Liver (tissue), 9 donors: ENCODE measurements around the gene STK24. TPM values are rescaled to one million over a fixed set of nuclear protein-coding genes. Genes with fewer than 3 reads are reported as not detected.

Experiments
- DNase-seq: peaks from one replicate; pipeline ENCODE4 v3.0.0-alpha.2; 2017; ENCODE audit warnings: low spot score
- H3K27ac ChIP-seq, 2 donors: one replicate each; pipeline ENCODE4 v1.7.0; 2013; ENCODE audit warnings: inconsistent platforms in 2 of 2, low read length in 2 of 2, control low read depth in 1 of 2, low read depth in 1 of 2, mild to moderate bottlenecking in 1 of 2
- H3K27me3 ChIP-seq, 4 donors: one replicate each; pipeline versions ENCODE4 v1.6.1 to v1.7.0; 2013; ENCODE audit warnings: low read length in 3 of 4, inconsistent platforms in 1 of 4, mild to moderate bottlenecking in 1 of 4, moderate library complexity in 1 of 4; ENCODE audit not compliant: control insufficient read depth in 4 of 4, insufficient read depth in 4 of 4
- H3K36me3 ChIP-seq, 4 donors: one replicate each; pipeline versions ENCODE4 v1.6.1 to v1.7.0; 2013; ENCODE audit warnings: low read length in 3 of 4, mild to moderate bottlenecking in 3 of 4, low read depth in 1 of 4, moderate library complexity in 1 of 4; ENCODE audit not compliant: control insufficient read depth in 4 of 4, insufficient read depth in 3 of 4
- H3K4me1 ChIP-seq, 4 donors: one replicate each; pipeline versions ENCODE4 v1.6.1 to v1.7.0; 2013; ENCODE audit warnings: low read length in 3 of 4, mild to moderate bottlenecking in 3 of 4, moderate library complexity in 1 of 4; ENCODE audit not compliant: control insufficient read depth in 4 of 4, insufficient read depth in 4 of 4
- H3K4me3 ChIP-seq, 3 donors: one replicate each; pipeline versions ENCODE4 v1.6.1 to v1.7.0; 2013; ENCODE audit warnings: low read length in 3 of 3, control low read depth in 1 of 3, low read depth in 1 of 3, mild to moderate bottlenecking in 1 of 3
- H3K9ac ChIP-seq, 2 donors: one replicate each; pipeline ENCODE4 v1.7.0; 2013; ENCODE audit warnings: low read length in 2 of 2, mild to moderate bottlenecking in 2 of 2, moderate library complexity in 2 of 2, control low read depth in 1 of 2, low read depth in 1 of 2
- H3K9me3 ChIP-seq, 4 donors: one replicate each; pipeline versions ENCODE4 v1.6.1 to v1.7.0; 2013; ENCODE audit warnings: low read length in 3 of 4; ENCODE audit not compliant: control insufficient read depth in 4 of 4
- EGR1 ChIP-seq, 2 donors: IDR thresholded peaks; 2 replicates each; pipeline ENCODE4 v1.6.1; 2016 to 2018; ENCODE audit warnings: antibody characterized with exemption in 2 of 2, low read depth in 2 of 2
- FOXA1 ChIP-seq: IDR thresholded peaks from 2 replicates; pipeline ENCODE4 v1.6.1; 2016; ENCODE audit warnings: antibody characterized with exemption
- FOXA2 ChIP-seq: IDR thresholded peaks from 2 replicates; pipeline ENCODE4 v1.6.1; 2016; ENCODE audit warnings: antibody characterized with exemption
- HNF4A ChIP-seq, 2 donors: conservative IDR thresholded peaks; 2 replicates each; pipeline ENCODE4 v1.6.1; 2016; ENCODE audit warnings: antibody characterized with exemption in 2 of 2, mild to moderate bottlenecking in 2 of 2
- HNF4G ChIP-seq: IDR thresholded peaks from 2 replicates; pipeline ENCODE4 v1.6.1; 2016; ENCODE audit warnings: antibody characterized with exemption
- NR2F2 ChIP-seq: IDR thresholded peaks from 2 replicates; pipeline ENCODE4 v1.6.1; 2016; ENCODE audit warnings: antibody characterized with exemption
- RXRA ChIP-seq, 2 donors: IDR thresholded peaks; 2 replicates each; pipeline ENCODE4 v1.6.1; 2017 to 2018; ENCODE audit warnings: antibody characterized with exemption in 2 of 2, mild to moderate bottlenecking in 1 of 2
- YY1 ChIP-seq: IDR thresholded peaks from 2 replicates; pipeline ENCODE4 v1.6.1; 2016; ENCODE audit warnings: antibody characterized with exemption, mild to moderate bottlenecking
- WGBS: extraction: QIAGEN DNeasy Blood & Tissue Kit; methylation state at CpG from one replicate; pipeline ENCODE4 v1.1.7; 2013; 5-methylcytosine and 5-hydroxymethylcytosine counted together
- polyA plus RNA-seq, 2 donors: library from polyadenylated mRNA; stranded (reverse) in 1 of 2; unstranded in 1 of 2; fragments of 200-250 nt in 1 of 2; fragments of >200 nt in 1 of 2; fragmentation: Nextera tagmentation in 1 of 2; extraction: Ambion mirVana in 1 of 2; gene quantifications; one replicate each; pipeline versions ENCODE4 v1.2.1 to v1.2.3, GENCODE V29; 2013 to 2015
- total RNA-seq, 2 donors: library from RNA; depleted of rRNA; stranded (reverse); fragments of >200 nt; gene quantifications; one replicate each; pipeline ENCODE4 v1.2.3, GENCODE V29; 2014
- TF ChIP-seq, protein P1 (sequence below): IDR thresholded peaks from 2 replicates; pipeline ENCODE4 v1.6.1; 2016; ENCODE audit warnings: antibody characterized with exemption, mild to moderate bottlenecking
- TF ChIP-seq, protein P2 (sequence below): fragments of 150-350 bp; IDR thresholded peaks from 2 replicates; pipeline ENCODE4 v1.5.1; 2017; ENCODE audit warnings: improper control_type of control experiment, low read depth, low read length; ENCODE audit not compliant: missing input control
- TF ChIP-seq, protein P3 (sequence below): IDR thresholded peaks from 2 replicates; pipeline ENCODE4 v1.6.1; 2016; ENCODE audit warnings: antibody characterized with exemption
- TF ChIP-seq, protein P4 (sequence below): IDR thresholded peaks from 2 replicates; pipeline ENCODE4 v1.6.1; 2016; ENCODE audit warnings: antibody characterized with exemption
- donor health status: healthy.
- donor health status: healthy.
- donor health status: healthy.
- donor health status: healthy.
- donor health status: healthy.

Gene STK24
- total and polyA plus RNA-seq, 4 donors = 6.4 to 43.3 (median 14.9) TPM

DNA sequence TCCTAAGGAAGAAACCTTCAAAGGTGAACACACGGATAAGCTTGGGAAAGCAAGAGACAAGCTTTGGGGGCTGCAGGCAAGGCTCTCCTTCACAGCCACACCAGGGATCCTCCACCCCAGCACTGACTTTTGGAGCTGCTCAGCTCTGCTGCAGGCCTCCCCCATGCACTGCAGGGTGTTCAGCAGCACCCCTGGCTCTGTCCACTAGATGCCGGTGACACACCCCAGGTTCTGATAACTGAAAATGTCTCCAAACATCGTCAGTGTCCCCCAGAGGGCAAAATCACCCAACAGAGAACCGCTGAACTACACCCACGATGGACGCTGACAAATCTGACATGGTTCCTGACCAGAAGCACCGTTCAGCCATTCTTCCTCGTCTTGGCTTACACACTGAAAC, 90.5 kb downstream of the STK24 start:
- DNase-seq = no peak
- no peak overlapping the region for H3K4me3 ChIP-seq
- no peaks in the 10 kb centered on the region for H3K9me3 ChIP-seq
- H3K9ac ChIP-seq = no peak overlapping the region
- no peaks in the 10 kb centered on the region for H3K27me3 ChIP-seq
- H3K4me1 ChIP-seq = peaks cover 29 to 62% (median 55%) of the 10 kb centered on the region in 4 donors
- WGBS = 95% methylated on average over 8 of the region's 8 CpGs
- no peak for TF ChIP-seq YY1
- no peak for TF ChIP-seq FOXA1
- no peak for TF ChIP-seq EGR1 (IDR thresholded peaks at IDR 0.05; ENCODE audit: low read depth in 2 of 2)
- TF ChIP-seq, protein P1, sequence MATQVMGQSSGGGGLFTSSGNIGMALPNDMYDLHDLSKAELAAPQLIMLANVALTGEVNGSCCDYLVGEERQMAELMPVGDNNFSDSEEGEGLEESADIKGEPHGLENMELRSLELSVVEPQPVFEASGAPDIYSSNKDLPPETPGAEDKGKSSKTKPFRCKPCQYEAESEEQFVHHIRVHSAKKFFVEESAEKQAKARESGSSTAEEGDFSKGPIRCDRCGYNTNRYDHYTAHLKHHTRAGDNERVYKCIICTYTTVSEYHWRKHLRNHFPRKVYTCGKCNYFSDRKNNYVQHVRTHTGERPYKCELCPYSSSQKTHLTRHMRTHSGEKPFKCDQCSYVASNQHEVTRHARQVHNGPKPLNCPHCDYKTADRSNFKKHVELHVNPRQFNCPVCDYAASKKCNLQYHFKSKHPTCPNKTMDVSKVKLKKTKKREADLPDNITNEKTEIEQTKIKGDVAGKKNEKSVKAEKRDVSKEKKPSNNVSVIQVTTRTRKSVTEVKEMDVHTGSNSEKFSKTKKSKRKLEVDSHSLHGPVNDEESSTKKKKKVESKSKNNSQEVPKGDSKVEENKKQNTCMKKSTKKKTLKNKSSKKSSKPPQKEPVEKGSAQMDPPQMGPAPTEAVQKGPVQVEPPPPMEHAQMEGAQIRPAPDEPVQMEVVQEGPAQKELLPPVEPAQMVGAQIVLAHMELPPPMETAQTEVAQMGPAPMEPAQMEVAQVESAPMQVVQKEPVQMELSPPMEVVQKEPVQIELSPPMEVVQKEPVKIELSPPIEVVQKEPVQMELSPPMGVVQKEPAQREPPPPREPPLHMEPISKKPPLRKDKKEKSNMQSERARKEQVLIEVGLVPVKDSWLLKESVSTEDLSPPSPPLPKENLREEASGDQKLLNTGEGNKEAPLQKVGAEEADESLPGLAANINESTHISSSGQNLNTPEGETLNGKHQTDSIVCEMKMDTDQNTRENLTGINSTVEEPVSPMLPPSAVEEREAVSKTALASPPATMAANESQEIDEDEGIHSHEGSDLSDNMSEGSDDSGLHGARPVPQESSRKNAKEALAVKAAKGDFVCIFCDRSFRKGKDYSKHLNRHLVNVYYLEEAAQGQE = no peak
- H3K27ac ChIP-seq = no peak overlapping the region
- no peaks in the 10 kb centered on the region for H3K36me3 ChIP-seq

DNA sequence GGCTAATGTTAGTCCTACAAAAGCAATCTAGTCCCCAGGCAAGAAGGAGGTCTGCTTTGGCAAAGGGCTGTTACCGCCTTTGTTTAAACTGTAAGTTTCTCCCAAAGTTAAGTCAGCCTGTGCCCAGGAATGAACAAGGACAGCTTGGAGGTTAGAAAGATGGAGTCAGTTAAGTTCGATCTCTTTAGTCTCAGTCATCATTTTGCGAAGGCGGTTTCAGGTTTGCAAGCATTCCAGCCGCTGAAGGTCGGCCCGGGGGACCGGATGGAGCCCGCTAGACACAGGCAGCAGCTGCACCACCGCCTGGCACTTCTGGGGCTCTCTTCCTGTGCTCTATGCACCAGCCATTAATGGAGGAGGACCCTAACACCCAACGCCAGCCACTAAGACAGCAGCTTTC, 91.3 kb downstream of the STK24 start:
- H3K9me3 ChIP-seq = no peaks in the 10 kb centered on the region
- H3K27ac ChIP-seq = peak overlapping the region in 1 of 2 donors; percentile 81
- TF ChIP-seq, protein P2, sequence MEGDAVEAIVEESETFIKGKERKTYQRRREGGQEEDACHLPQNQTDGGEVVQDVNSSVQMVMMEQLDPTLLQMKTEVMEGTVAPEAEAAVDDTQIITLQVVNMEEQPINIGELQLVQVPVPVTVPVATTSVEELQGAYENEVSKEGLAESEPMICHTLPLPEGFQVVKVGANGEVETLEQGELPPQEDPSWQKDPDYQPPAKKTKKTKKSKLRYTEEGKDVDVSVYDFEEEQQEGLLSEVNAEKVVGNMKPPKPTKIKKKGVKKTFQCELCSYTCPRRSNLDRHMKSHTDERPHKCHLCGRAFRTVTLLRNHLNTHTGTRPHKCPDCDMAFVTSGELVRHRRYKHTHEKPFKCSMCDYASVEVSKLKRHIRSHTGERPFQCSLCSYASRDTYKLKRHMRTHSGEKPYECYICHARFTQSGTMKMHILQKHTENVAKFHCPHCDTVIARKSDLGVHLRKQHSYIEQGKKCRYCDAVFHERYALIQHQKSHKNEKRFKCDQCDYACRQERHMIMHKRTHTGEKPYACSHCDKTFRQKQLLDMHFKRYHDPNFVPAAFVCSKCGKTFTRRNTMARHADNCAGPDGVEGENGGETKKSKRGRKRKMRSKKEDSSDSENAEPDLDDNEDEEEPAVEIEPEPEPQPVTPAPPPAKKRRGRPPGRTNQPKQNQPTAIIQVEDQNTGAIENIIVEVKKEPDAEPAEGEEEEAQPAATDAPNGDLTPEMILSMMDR = no peak
- no peak for TF ChIP-seq NR2F2
- TF ChIP-seq, protein P3, sequence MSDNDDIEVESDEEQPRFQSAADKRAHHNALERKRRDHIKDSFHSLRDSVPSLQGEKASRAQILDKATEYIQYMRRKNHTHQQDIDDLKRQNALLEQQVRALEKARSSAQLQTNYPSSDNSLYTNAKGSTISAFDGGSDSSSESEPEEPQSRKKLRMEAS = no peak
- TF ChIP-seq YY1 = no peak
- TF ChIP-seq EGR1 (IDR thresholded peaks at IDR 0.05; ENCODE audit: low read depth in 2 of 2) = no peak
- TF ChIP-seq HNF4A (conservative IDR thresholded peaks at IDR 0.05) = no peak
- no peak for TF ChIP-seq FOXA2
- no peak for TF ChIP-seq RXRA (IDR thresholded peaks at IDR 0.05)
- no peaks in the 10 kb centered on the region for H3K36me3 ChIP-seq
- WGBS = 92% methylated on average over 11 of the region's 11 CpGs
- no peak overlapping the region for H3K9ac ChIP-seq
- H3K27me3 ChIP-seq = no peaks in the 10 kb centered on the region
- DNase-seq = no peak
- peaks cover 25 to 57% (median 51%) of the 10 kb centered on the region in 4 donors for H3K4me1 ChIP-seq
- H3K4me3 ChIP-seq = no peak overlapping the region

DNA sequence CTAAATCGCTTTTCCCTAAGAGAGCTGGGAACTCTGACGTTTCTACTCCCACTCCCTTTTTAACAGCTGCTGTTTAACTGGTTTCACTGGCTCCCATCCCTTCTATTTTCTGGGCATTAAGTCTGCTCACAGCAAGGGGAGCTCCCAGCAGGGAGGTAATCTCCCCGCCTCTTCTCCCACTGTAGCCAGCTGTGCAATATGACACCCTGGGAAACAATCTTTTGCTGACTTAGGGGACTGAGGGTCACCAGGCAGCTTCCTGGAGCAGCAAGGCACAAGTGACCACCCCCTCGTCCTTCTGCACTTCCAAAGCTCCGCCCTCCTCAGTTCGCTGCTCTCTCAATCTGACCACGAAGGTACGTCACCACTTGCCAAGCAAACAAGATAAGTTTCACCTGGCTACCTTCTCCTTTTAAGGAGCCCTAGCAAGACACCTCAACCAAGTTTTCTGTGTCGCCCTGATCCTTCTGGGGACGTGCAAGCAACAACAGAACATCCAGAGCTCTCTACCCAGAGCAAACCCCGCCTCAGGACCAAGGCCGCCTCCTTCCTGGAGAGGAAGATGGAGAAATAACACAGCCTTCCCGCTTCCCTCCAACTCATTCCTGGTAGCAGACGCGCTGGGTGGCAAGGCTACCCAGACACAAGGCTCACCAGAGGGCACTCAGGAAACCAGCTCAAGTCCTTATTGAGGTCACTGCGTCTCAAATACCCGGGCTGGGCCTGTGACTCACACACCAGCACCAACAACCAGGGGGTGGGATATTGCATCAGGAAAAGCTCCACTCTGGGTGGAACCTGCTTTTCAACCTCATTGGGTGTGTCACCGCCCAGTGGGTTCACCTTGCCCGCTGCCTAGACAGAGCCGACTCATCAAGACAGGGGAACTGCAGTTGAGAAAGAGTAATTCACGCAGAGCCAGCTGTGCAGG, 92.4 kb downstream of the STK24 start:
- DNase-seq = peak; percentile 58
- Histone ChIP-seq H3K36me3 (no peaks in the 10 kb centered on the region), H3K27ac (peak overlapping the region; percentile 81 to 84), H3K9ac (peak overlapping the region in 1 of 2 donors; percentile 37), H3K27me3 (no peaks in the 10 kb centered on the region), H3K9me3 (no peaks in the 10 kb centered on the region), H3K4me1 (peaks cover 26 to 50% (median 44%) of the 10 kb centered on the region in 4 donors), H3K4me3 (no peak overlapping the region)
- 40% methylated on average over 21 of the region's 21 CpGs for WGBS
- TF ChIP-seq FOXA1 = no peak
- no peak for TF ChIP-seq HNF4G
- peak; percentile 47 to 61 for TF ChIP-seq RXRA (IDR thresholded peaks at IDR 0.05)
- TF ChIP-seq, protein P1 = peak; percentile 37
- TF ChIP-seq, protein P4, sequence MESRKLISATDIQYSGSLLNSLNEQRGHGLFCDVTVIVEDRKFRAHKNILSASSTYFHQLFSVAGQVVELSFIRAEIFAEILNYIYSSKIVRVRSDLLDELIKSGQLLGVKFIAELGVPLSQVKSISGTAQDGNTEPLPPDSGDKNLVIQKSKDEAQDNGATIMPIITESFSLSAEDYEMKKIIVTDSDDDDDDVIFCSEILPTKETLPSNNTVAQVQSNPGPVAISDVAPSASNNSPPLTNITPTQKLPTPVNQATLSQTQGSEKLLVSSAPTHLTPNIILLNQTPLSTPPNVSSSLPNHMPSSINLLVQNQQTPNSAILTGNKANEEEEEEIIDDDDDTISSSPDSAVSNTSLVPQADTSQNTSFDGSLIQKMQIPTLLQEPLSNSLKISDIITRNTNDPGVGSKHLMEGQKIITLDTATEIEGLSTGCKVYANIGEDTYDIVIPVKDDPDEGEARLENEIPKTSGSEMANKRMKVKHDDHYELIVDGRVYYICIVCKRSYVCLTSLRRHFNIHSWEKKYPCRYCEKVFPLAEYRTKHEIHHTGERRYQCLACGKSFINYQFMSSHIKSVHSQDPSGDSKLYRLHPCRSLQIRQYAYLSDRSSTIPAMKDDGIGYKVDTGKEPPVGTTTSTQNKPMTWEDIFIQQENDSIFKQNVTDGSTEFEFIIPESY = no peak
- TF ChIP-seq FOXA2 = no peak
- TF ChIP-seq NR2F2 = peak; percentile 76
- no peak for TF ChIP-seq EGR1 (IDR thresholded peaks at IDR 0.05; ENCODE audit: low read depth in 2 of 2)
